NCI-H345 (cell line): ENCODE results near the gene KDM8.

Experiments
- DNase-seq: peaks from one replicate; lab custom pipeline; 2025; lab: John Stamatoyannopoulos, UW

KDM8 gene

DNA sequence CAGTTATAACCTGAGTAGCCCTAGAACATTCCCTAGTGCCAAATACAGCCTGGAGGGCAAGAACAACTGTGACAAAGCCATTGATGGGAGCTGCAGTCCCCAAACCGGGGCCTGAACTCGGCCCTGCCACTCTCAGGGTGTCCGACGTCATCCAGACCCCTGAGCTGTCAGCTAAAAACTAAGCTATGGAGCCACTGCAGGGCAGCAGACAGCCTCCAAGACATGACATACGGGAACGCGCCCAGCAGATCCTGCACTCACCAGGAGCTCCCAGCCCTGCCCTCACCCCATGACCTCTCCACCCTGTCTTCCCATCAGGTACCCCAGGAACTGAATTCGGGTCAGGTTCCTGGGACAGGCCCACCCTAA is 28.4 kb downstream of the KDM8 start:
- no peak for DNase-seq

DNA sequence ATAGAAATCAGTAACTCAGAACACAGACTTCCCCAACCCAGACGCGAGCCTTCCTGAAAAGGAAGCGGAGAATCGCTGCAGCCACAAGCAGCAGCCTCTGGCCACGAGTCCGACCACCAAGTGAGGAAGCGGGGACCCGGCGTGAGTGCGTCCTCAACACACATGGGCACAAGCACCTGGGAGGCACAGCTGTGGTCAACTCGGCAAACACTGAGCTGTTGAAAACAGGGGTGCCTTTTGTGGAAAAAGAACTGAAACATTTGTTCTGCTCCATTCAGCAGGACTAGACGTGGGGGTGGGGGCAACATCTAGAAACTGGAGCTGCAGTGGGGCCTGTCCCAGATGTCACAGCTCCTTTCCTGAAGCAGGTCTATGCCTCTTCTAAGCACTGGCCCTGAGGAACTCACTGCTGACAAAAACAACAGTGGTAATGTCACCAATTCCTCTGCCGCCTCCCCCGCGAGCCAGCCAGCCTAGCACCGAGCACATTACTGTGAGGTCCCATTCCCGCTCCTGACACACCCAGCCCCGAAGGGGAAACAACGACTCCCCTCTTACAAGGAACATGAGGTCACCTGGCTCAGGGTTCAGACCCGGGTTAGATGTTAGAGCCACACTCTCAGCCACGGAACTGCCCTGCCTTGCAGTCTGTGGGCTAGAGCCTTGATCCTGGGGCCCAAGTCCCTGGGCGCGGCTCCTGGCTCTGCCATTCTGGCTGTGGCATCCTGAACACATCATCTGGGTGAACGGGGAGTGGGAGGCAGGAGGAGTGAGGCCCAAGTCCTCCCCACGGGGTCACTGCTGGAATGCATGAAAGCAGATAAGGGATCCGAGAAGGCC is 29.0 kb downstream of the KDM8 start:
- DNase-seq: no peak

DNA sequence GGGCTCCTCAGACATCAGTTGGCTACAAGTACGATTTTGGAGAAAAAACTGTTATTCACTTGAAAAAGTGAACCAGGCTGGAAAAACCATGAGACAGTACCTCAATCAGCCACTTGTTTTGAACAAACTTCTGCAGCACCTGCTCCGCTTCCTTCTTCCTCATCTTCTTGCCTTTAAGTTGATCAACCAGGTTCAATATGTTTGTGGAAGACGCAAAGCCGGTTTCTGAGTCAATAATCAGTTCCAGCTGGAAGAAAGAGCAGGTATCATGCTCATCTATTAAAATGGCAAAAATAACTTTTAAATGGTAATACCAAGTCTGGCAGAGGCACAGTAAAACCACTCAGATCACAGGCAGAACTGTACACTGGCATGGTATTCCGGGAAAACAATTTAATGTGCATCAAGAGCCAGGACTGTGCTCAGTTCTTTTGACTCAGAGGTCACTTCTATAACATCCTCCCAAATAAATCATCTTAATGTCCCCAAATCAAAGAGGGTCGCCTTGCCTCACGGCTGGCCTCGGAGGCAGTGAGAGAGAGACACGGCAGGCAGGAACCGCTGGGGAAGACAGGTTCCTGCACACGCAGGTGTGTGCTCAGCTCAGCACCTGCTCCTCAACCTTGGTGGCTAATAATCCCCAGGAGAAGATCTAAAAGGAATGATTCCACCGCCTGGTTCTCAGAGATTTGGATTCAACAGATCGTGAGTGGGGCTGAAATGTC is 29.7 kb downstream of the KDM8 start:
- no peak for DNase-seq

DNA sequence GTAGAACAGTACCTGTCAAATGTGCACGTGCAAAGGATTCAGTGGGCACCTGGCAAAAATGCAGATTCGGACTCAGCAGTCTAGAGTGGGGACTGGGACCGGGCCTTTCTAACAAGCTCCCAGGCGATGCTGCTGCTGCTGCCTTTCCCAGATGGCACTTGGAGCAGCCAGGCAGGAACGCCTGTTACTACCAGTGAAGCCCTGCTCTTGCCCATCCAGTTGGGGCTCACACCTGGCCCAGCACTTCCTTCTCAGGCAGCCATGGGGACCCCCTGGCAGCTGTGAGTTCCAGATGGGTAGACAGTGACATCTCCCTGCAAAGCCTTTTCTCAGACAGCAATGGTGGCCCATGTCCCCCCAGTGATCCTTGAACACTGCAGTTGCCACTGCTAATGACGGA is 30.4 kb downstream of the KDM8 start:
- DNase-seq: no peak

DNA sequence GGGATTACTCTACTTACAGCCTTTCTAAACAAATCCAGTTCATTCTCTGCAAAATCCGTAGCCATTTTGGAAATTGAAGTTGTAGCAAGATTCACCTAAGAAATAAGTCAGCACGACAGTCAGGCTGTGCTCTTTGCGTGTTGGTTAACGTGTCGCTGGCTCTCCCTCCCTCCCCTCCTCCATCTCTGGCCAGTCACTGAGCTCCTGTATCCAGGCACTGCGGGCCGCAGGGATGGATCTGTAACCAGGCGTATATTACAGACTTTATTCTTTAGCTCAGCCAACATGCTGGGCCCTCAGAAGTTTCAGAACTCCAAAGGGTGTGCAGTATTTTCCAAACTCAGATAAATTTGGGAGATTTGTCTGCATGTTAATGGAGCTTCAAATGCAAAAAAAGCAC is 30.8 kb downstream of the KDM8 start:
- no peak for DNase-seq

DNA sequence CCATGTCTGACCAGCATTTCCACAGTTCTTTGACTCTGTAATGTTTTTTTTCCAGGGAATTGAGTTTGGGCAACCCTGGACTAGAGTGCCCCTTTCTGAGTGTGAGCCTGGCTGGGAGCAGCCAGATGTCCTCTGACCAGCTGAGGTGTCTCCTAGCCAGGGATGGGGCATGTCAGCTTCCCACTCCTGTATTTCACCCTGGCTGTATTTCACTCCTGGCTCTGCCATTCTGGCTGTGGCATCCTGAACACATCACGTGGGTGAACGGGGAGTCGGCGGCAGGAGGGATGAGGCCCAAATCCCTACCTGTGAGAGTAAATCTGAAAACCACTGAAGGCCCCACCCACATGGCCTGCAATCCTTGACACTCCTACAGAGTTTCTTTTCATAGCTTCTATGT is 31.3 kb downstream of the KDM8 start:
- DNase-seq: no peak

DNA sequence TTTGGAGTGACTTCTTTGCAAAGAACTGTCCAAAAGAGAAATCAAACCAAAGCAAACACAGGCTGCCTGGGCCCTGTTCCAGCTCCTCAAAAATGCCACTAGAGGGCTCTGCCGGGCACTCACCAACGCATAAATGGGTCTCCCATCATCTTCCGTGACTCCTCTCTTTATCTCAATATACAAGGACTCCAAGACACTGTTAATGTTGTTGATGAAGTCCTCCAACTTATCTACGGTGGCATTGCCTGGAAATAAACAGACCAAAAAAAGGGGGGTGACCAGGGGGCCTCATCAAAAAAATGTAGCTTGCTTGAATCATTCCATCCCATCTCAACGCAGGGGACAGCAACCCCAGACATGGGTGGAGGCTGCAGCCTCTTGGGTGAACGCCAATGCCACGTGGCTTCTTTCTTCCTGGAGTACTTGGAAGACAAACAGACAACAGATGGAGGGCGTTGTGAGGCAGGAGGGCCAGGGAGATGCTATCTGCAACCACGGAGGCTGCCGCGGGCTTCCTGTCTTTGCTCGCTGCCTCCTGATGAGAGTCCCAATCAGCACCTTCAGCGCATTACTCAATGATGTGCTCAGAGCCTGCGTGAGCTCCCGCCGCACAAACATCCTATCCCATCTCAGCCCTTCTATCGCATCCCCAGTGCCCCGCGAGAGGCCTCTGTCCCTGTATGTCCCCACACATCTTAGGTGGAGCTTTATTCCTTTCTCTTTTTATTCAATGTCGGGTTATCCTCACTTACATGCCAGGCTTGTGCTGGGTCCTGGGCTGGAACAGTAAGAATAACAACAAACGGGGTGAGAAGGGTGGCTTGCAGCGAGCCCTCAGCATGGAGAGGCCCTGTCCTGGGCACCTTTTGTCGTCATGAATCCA is 32.0 kb downstream of the KDM8 start:
- peak; percentile 76 for DNase-seq

DNA sequence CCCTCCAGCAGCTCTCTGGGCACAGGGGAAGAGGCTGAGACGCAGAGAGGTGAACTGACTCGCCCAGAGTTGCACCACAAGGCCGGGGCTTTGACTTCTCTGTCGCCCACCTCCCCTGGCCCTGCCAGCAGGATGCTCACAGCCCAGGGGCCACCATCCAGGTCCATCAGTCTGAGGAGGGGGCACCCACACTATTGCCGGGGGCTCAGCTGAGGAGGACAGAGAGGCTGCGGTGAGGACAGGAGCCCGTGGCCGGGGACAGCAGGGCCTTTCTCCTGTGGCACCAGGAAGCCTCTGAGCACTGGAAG is 32.6 kb downstream of the KDM8 start:
- DNase-seq: no peak

DNA sequence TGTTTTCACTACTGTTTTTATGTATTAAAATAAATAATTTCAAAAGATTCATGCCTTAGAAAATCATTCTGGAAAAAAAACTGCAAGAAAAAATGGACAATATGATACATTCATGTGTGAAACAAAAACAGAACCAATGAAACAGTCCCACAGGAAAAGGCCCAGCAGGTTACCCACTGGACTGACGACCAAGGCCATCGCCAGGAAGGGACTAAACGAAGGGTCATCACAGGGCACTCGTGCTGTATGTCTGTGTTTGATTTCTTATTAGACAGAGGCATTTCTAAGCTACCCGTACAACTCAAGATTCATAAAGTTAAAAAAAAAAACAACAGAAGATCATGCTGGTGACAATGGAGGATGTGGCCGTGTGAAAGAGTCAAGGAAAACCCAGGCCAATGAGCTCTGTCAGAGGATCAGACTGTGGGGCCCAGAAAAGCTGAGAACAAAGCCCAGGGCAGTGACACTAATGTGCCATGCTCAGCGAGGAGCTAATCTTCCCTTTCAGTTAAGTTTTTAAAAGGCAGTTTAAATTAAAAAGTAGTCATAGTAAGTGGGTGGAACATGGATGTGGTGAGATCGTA is 33.4 kb downstream of the KDM8 start:
- DNase-seq: no peak

DNA sequence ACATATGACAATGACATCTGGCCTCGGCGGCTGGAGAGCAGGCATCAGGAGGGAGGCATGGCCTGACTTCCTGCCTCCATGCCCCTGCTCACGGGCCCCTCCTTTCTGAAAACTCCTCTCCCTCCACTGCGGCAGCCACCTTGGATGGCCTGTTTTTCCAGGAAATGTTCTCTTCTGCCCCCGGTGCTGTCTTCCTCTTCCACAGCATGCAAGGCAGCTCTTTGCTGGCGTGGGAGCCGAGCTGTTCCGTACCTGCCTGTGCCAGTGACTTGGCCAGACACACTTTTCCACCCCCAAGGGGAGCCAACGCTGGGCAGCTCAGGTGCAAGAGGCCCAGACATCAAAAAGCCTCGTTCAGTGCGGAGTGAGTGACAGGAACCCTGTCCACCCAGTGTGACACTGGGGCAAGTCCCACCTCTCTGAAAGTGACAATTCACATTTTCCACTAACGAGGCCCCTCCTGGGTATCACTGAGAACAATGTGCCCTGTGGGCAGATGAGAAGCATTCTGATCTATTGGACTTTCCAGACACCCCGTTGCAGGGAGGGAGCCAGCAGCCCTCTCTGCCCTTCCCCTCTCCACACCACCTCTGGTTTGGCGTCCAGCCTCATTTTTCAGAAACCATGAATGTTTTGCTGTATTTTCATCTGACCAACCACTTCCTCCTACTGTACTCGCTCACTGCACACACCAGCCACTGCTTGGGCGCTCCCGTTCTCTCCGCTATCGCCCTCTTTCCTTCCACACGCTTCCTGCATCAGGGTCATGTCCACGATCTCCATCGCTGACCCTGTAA is 34.1 kb downstream of the KDM8 start:
- no peak for DNase-seq

DNA sequence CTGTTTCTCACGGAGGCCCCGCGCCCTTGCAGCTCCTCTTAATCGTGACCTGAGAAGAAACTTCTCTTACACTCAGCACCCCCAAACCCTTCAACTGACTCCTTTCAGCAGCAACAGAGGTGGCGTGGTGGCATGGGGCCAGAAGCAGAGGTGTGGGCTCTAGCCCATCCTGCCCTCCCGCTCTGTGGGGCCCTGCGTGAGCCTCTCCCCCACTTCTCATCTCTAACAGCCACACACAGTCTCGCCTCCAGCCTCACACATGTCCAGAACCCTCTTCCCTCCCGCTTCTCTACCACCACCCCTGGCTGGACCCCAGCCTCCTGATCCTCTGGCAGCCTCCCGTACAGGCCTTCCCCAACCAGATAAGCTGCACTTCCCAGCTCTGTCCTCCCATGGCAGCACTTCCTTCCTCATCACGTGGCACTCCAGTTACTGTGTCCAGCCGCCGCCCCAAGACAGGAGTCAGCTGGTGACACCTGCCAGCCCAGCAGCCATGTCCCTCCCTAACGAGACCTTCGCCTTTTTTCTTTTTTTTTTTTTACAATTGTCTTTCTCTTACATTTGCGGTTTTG is 34.8 kb downstream of the KDM8 start:
- DNase-seq: no peak

DNA sequence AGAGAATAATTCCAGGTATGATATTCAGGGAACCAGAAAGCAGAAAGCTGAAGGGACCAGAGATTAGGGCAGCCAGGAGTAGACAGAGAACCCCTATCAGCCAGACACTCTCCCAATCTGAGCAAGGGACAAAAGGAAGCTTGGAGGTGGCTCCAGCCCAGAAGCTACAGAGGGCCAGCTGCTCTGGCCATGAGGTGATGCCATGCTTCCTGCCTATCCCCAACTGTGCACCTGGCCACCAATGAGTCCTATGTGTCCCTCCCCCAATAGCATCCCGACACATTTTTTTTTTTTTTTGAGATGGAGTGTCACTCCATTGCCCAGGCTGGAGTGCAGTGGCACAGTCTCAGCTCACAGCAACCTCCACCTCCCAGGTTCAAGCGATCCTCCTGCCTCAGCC is 35.3 kb downstream of the KDM8 start:
- DNase-seq: no peak

DNA sequence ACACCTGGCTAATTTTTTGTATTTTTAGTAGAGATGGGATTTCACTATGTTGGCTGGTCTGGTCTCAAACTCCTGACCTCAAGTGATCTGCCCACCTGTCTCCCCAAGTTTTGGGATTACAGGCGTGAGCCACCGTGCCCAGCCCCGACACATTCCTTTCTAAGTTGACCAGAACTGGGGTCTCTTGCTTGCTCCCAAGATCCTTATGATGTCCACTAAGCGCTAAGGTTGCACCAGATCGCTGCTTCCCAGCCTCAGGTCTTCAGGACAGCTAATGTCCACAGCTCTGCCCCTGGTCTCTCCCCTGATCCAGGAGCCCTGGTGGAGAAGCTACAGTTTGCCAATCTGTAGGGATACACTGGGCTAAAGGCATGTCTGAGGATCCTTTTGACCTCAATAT is 35.7 kb downstream of the KDM8 start:
- no peak for DNase-seq

DNA sequence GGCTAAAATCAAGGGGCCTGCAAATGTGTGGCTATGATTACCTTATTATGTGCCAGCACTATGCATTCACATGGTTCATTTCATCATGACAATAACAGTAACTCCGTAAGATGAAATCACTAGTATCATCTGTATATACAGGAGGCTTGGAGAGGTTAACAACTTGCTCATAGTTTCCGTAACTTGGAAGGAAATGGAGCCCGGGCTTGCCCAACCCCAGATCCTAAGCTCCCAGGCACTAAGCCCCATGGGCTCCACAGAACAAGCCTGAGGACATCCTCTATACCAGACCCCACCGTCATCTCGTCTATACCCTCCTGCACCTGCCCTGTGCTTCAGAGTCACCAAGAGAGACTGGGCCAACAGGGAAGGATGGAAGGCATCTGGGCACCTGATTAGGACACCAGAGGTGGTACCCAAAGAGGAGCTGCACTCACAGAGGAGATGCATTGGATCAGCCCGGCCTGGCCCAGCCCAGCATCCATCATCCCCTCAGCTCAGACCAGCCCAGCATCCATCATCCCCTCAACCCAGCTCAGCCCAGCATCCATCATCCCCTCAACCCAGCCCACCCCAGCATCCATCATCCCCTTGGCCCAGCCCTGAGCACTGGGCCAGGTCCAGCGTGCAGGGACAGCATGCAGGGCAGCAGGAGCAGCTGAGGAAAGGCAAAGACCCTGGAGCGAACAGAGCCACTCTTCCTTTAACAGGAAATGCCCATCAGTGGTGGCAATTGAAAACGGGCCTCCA is 36.8 kb downstream of the KDM8 start:
- no peak for DNase-seq

DNA sequence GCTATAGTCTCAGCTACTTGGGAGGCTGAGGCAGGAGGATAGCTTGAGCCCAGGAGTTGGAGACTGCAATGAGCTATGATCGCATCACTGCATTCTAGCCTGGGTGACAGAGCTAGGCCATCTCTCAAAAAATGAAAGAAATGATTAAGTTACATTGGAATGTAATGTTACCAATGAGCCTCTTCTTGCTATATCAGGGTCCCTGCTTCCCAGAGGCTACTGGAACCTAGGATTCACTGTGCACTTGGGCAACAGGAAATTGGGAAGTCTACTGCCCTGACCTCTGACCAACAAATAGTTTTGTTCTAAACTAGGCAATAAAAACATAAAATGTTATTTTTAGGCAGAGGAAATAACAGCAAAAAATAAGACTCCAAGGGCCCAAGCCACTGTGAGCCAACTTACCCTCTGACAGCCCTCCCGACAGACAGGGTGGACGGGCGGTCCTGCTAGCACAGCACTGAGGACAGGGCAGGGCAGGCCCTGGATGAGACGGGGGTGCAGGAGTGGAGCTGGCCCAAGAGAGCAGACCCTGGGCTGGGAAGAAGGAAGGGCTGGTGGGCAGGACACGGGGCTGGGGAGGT is 37.7 kb downstream of the KDM8 start:
- DNase-seq: no peak

DNA sequence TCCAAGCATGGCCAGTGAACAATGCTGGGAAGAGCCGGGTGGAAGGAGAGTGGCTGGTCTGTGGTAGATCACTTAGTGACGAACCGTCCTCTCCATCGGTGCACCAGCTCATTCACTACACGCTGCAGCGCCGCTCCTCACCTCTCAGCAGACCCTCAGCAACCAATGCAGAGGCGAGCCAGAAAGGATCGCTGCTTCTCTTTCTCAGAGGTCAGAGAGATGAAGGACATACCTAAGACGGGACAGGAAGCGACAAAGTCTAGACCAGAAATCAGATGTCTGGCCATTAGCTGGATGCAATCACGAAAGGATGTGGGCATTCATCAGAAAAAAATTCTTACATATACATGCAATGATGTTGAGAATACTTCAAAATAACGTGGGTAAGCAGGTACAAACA is 38.3 kb downstream of the KDM8 start:
- no peak for DNase-seq

DNA sequence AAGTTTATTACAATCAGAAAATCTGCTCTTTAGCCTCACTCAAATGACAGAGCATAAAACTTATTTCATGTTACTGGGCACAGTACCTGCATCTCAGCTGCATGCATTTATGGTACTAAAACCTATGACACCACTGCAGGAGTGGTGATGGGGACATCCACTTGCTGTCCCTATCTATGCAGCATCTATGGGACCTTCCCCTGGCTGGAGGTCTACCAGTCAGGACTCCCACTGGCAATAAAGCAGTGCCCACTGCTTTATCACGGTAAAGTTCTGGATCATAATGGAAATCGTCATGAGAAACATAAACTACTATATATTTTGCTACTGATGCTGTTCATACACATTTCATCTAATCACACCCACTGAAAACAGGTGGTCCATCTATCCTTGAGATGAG is 39.1 kb downstream of the KDM8 start:
- no peak for DNase-seq

DNA sequence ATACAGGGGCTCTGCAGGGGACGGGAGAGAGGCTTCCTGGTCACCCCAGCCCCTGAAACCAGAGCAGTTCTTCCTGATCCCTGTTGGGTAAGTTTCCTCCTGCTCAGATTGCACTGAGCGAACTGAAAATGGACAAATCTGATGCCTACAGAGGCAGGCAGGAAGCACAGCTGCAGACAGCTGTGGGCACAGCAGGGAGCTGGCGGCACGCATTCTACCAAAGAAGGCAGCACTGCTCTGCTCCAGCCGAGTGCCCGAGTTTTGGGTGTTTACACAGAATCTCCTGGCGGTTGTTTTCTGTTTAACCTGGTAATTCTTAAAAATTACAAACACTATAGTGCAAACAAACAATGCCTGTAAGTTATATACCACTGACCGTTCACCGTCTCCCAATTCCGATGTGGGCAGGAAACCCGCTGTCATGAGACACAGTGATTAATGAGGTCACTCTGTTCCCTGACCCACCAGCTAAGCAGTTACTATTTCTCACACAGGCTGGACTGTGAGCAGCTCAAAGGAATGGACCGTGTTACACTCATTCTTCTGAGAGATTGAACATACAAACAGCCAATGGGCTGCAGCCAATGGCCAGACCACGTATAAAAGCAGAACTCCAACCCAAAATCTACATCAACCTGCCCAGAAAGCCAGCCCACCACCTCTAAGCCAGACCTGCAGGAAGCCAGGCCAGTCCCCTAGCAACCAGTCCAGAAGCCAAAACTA is 39.7 kb downstream of the KDM8 start:
- DNase-seq: no peak

DNA sequence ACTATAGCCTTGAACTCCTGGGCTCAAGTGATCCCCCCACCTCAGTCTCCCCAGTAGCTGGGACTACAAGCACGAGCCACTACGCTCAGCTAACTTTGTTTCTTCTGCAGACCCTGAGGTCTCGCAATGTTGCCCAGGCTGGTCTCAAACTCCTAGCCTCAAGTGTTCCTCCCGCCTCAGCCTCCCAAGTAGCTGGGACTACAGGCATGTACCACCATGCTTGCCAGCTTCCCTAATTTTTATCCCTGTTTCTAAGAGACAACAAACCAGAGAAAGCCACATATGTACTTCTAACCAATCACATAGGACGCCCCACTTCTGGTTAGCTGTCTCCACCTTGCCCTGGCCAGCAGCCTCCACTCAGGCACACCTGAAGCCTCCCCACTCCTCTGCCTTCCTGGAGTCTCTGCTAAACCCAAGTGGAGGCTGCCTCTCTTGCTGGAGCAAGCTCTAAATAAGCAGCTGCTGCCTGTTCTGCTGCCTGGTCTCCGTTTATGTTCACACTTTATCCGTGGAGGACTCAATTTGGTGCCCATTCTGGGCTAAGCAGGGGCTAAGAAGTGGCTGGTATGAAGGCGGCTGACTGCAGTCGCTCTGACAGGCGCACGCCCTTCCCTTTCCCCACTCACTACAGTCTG is 40.5 kb downstream of the KDM8 start:
- DNase-seq: no peak
